Measurements from ENCODE around the gene ACVR1B. TPM values are rescaled to one million over a fixed set of nuclear protein-coding genes. Genes with fewer than 3 reads are reported as not detected.

The ACVR1B gene
- total RNA-seq, 1 experiment from 2014 or later: 112 TPM

DNA sequence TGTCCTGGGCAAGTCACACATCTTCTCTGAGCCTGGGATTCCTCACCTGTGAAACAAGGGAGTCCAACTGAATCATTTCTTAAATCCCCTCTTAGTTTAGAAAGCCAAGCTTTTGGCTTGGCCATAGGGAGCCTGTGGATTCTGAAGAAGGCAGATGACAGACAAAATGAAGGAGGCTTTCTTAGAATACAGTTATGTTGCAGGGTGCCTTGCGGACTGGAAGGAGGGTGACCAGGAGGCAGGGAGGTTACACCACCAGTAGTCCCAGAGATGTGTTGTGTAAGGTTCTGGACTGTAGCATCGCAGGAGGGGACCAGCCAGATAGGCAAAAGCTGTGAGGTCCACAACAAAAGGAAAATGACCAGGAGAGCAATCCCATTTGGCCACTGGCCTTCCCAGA is 8.2 kb upstream of the ACVR1B start:
- H3K27me3 ChIP-seq (replicated peaks; ENCODE audit: control insufficient read depth, insufficient read depth, low read length): no peaks in the 10 kb centered on the region
- H3K27ac Mint-ChIP-seq (ENCODE audit: unreplicated experiment): no peak overlapping the region
- peaks cover 19% of the 10 kb centered on the region for H3K9me3 ChIP-seq
- CTCF ChIA-PET: no interaction called here
- no peaks in the 10 kb centered on the region for H3K4me1 ChIP-seq
- no peaks in the 10 kb centered on the region for H3K27me3 Mint-ChIP-seq (ENCODE audit: insufficient read depth, unreplicated experiment)
- TF ChIP-seq, protein P1, sequence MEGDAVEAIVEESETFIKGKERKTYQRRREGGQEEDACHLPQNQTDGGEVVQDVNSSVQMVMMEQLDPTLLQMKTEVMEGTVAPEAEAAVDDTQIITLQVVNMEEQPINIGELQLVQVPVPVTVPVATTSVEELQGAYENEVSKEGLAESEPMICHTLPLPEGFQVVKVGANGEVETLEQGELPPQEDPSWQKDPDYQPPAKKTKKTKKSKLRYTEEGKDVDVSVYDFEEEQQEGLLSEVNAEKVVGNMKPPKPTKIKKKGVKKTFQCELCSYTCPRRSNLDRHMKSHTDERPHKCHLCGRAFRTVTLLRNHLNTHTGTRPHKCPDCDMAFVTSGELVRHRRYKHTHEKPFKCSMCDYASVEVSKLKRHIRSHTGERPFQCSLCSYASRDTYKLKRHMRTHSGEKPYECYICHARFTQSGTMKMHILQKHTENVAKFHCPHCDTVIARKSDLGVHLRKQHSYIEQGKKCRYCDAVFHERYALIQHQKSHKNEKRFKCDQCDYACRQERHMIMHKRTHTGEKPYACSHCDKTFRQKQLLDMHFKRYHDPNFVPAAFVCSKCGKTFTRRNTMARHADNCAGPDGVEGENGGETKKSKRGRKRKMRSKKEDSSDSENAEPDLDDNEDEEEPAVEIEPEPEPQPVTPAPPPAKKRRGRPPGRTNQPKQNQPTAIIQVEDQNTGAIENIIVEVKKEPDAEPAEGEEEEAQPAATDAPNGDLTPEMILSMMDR (IDR thresholded peaks at IDR 0.05; ENCODE audit: insufficient read depth in 1 of 2, low read depth in 1 of 2, low read length in 1 of 2, severe bottlenecking in 1 of 2, unreplicated experiment in 1 of 2): no peak
- H3K4me1 Mint-ChIP-seq (ENCODE audit: low read depth, unreplicated experiment): no peaks in the 10 kb centered on the region
- POLR2A ChIA-PET: no interaction called here
- H3K4me3 Mint-ChIP-seq (ENCODE audit: unreplicated experiment): no peak overlapping the region
- BruUV-seq (replicated peaks): no TSS peak
- no peaks in the 10 kb centered on the region for H3K36me3 ChIP-seq (ENCODE audit: control insufficient read depth, insufficient read depth, low read length)
- peaks cover 18% of the 10 kb centered on the region for H3K9me3 Mint-ChIP-seq (ENCODE audit: unreplicated experiment)
- no peak for DNase-seq
- no peaks in the 10 kb centered on the region for H3K36me3 Mint-ChIP-seq (ENCODE audit: insufficient read depth, unreplicated experiment)
- H3K4me3 ChIP-seq (ENCODE audit: low read depth, low read length): no peak overlapping the region
- intact Hi-C loops (cut with micrococcal nuclease; ENCODE audit: unreplicated experiment): no loop called here

- no peaks in the 10 kb centered on the region for H3K4me1 Mint-ChIP-seq (ENCODE audit: low read depth, unreplicated experiment)
- BruUV-seq (replicated peaks): no TSS peak
- no peaks in the 10 kb centered on the region for H3K36me3 Mint-ChIP-seq (ENCODE audit: insufficient read depth, unreplicated experiment)
- H3K9me3 Mint-ChIP-seq (ENCODE audit: unreplicated experiment): peaks cover 18% of the 10 kb centered on the region
- Histone ChIP-seq H3K4me3 (ENCODE audit: low read depth, low read length) (no peak overlapping the region), H3K4me1 (no peaks in the 10 kb centered on the region), H3K9me3 (peaks cover 19% of the 10 kb centered on the region), H3K27me3 (replicated peaks; ENCODE audit: control insufficient read depth, insufficient read depth, low read length) (no peaks in the 10 kb centered on the region), H3K36me3 (ENCODE audit: control insufficient read depth, insufficient read depth, low read length) (no peaks in the 10 kb centered on the region)
- TF ChIP-seq, protein P1 (IDR thresholded peaks at IDR 0.05; ENCODE audit: insufficient read depth in 1 of 2, low read depth in 1 of 2, low read length in 1 of 2, severe bottlenecking in 1 of 2, unreplicated experiment in 1 of 2): no peak
- ChIA-PET POLR2A (no interaction called here), CTCF (no interaction called here)
- no peak for DNase-seq
- intact Hi-C loops (cut with micrococcal nuclease; ENCODE audit: unreplicated experiment): no loop called here
- H3K27ac Mint-ChIP-seq (ENCODE audit: unreplicated experiment): no peak overlapping the region
- H3K4me3 Mint-ChIP-seq (ENCODE audit: unreplicated experiment): no peak overlapping the region
- no peaks in the 10 kb centered on the region for H3K27me3 Mint-ChIP-seq (ENCODE audit: insufficient read depth, unreplicated experiment)
Measured at GRCh38 chr12:51944608-51945233, 6.8 kb upstream of the ACVR1B start.

DNA sequence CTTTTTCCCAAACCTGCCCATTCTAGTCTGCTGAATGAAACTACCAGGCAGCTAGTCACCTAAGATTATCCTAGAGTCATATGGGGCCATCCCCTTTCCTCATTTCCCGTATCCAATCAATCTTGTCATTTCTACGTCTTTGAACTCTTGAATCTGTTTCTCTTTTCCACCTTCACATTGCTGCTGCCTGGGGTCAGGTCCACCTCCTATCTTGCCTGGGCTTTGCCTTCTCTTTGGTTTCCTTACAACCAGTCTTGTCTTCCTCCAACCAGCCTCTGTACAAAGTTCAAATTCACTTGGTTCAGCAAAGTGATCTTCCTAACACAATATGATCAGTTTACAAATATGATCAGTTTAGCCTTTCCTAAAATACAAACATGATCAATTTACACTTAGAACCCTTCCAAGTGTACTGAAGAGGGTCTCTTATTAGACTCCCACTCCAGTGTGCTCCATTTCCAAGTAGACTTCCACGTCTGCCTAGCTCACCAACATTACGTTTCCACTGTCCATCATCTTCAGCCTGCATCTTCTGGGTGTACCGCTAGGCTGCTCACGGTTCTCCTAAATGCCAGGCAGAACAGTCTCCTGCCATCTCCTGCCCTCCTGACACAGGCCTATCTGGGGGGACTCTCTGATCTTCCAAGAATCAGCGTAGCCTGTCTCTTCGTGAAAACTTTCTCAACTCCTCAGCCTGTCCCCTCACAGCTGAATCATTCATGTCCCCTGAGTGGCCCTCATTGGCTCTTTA is 4.1 kb upstream of the ACVR1B start:
- ChIA-PET CTCF (interaction anchor here (0.5 kb wide), 1 partner anchor 99 kb away, joined by 8 read pairs; the partner anchor contains the start of gene FIGNL2), POLR2A (no interaction called here)
- intact Hi-C loops (cut with micrococcal nuclease; ENCODE audit: unreplicated experiment): no loop called here
- Histone ChIP-seq H3K9me3 (peaks cover 19% of the 10 kb centered on the region), H3K4me1 (no peaks in the 10 kb centered on the region), H3K4me3 (ENCODE audit: low read depth, low read length) (no peak overlapping the region), H3K27me3 (replicated peaks; ENCODE audit: control insufficient read depth, insufficient read depth, low read length) (no peaks in the 10 kb centered on the region), H3K36me3 (ENCODE audit: control insufficient read depth, insufficient read depth, low read length) (no peaks in the 10 kb centered on the region)
- H3K4me1 Mint-ChIP-seq (ENCODE audit: low read depth, unreplicated experiment): no peaks in the 10 kb centered on the region
- TF ChIP-seq, protein P1 (IDR thresholded peaks at IDR 0.05; ENCODE audit: insufficient read depth in 1 of 2, low read depth in 1 of 2, low read length in 1 of 2, severe bottlenecking in 1 of 2, unreplicated experiment in 1 of 2): no peak
- no peak for DNase-seq
- no peaks in the 10 kb centered on the region for H3K36me3 Mint-ChIP-seq (ENCODE audit: insufficient read depth, unreplicated experiment)
- H3K27me3 Mint-ChIP-seq (ENCODE audit: insufficient read depth, unreplicated experiment): no peaks in the 10 kb centered on the region
- peaks cover 18% of the 10 kb centered on the region for H3K9me3 Mint-ChIP-seq (ENCODE audit: unreplicated experiment)
- BruUV-seq (replicated peaks): no TSS peak
- no peak overlapping the region for H3K4me3 Mint-ChIP-seq (ENCODE audit: unreplicated experiment)
- H3K27ac Mint-ChIP-seq (ENCODE audit: unreplicated experiment): no peak overlapping the region

Data from Caco-2 (cell line).